Measurements from ENCODE around the gene NTRK2. TPM values are rescaled to one million over a fixed set of nuclear protein-coding genes. Genes with fewer than 3 reads are reported as not detected.

Gene NTRK2
- total RNA-seq, 2 experiments from 2014 or later: 0.02 to 0.05 TPM

DNA sequence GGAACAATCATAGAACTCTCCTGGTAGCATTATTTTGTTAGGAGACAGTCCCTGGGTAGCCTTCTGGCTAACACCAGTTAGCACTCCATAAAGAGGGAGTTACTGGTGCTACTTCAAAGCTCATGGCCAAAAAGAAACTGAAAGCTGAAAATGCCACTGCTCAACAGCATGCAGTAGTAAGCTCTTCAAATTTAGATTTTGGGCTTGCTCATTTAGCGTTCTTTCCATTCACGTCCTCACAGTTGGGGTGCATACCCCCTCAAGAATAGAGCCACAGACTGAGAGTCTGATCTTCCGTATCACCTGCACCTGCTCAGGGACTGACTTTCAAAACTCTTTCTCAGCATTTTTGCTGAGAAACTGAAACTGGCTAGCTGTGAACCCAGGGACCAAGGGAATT lies 24.7 kb downstream of the NTRK2 start:
- Mint-ChIP-seq H3K27me3 (ENCODE audit: low read depth) (peaks cover 4% of the 10 kb centered on the region), H3K9me3 (no peaks in the 10 kb centered on the region), H3K27ac (no peak overlapping the region), H3K4me3 (no peak overlapping the region), H3K36me3 (ENCODE audit: low read depth) (no peaks in the 10 kb centered on the region), H3K4me1 (ENCODE audit: low read depth) (no peaks in the 10 kb centered on the region)
- CTCF ChIA-PET: interaction anchor here (0.6 to 0.7 kb wide), 2 partner anchors 40 to 47 kb away, joined by 3 to 6 read pairs; no protein-coding TSS in a partner anchor
- no peak for DNase-seq
- intact Hi-C loops (cut with micrococcal nuclease): loop anchor here (10.0 kb wide), 1 partner anchor 731 kb away; no protein-coding TSS in a partner anchor

DNA sequence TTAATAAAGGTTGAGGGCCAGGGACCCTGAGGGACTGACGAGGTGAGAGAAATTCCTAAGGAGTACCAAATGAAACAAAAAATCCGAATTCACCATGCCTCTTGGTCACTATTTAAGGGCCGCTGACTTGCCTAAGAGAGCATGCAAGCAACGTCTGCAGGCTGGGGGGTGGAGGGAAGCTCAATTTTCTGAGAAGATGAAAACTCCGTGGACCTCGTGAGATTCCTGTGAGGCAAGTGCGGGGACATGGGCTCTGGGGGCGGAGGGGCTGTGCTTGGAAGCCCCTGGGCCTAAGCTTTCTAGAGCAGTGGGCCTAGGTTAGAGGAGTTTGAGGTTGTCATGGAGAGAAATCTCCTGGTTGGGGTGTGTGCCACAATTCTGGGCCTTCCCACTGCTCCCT lies 27.5 kb downstream of the NTRK2 start:
- Mint-ChIP-seq H3K4me1 (ENCODE audit: low read depth) (no peaks in the 10 kb centered on the region), H3K9me3 (no peaks in the 10 kb centered on the region), H3K27ac (no peak overlapping the region), H3K4me3 (no peak overlapping the region), H3K36me3 (ENCODE audit: low read depth) (no peaks in the 10 kb centered on the region), H3K27me3 (ENCODE audit: low read depth) (peaks cover 10% of the 10 kb centered on the region)
- DNase-seq: no peak
- intact Hi-C loops (cut with micrococcal nuclease): loop anchor here (2.0 to 10.0 kb wide), 3 partner anchors 85 to 728 kb away; no protein-coding TSS in a partner anchor
- CTCF ChIA-PET: no interaction called here

DNA sequence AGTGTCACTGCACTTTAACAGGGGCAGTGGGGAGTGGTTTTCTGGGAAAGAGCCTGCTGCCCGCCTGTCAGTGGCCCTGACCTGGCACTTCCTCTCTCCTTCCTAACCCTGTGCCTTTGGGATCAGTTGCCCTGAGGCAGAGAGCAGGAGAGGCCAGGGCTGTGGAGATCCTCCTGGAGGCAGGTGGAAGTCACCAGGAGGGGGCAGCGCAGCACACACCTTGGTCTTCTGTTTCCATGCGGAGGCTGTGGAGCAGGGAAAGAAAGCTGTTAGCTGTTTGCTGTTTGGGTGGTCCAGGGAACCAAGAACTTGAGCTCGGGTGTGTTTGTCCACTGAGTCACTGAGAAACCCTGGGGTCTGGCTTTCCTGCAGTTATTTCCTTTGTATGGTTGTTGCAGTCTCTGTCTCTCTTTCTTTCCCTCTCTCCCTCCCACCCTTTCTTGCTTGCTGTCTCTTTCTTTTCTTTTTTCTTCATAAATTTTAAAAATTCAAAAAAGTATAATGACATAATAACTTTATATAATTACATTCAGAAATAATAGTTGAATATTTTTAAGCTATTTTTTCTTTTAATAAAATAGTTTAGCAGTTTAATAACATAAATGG lies 28.1 kb downstream of the NTRK2 start:
- Mint-ChIP-seq H3K4me1 (ENCODE audit: low read depth) (no peaks in the 10 kb centered on the region), H3K9me3 (no peaks in the 10 kb centered on the region), H3K27ac (no peak overlapping the region), H3K27me3 (ENCODE audit: low read depth) (peaks cover 10% of the 10 kb centered on the region), H3K4me3 (no peak overlapping the region), H3K36me3 (ENCODE audit: low read depth) (no peaks in the 10 kb centered on the region)
- CTCF ChIA-PET: interaction anchor here (0.6 to 0.8 kb wide), 2 partner anchors 83 to 292 kb away, joined by 3 to 5 read pairs; no protein-coding TSS in a partner anchor
- DNase-seq: peak; percentile 61
- intact Hi-C loops (cut with micrococcal nuclease): loop anchor here (2.0 to 10.0 kb wide), 3 partner anchors 85 to 727 kb away; no protein-coding TSS in a partner anchor

DNA sequence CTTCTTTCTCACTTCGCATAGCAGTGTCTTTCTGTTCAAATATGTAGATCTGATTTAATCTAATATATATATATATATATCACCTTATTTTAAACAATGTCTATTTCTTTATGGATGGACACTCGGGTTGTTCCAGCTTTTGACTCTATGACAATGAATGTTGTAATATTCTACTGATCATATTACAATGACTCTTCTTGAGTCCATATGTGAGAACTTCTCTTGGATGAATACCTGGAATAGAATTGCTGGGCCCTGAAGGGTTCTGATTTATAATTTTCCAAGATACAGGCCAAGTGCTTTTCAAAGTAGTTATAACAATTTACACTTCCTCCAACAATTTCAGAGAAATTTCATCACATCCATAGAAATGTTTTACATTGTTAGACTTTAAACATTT lies 28.8 kb downstream of the NTRK2 start:
- H3K36me3 Mint-ChIP-seq (ENCODE audit: low read depth): no peaks in the 10 kb centered on the region
- DNase-seq: no peak
- no peaks in the 10 kb centered on the region for H3K9me3 Mint-ChIP-seq
- H3K4me1 Mint-ChIP-seq (ENCODE audit: low read depth): no peaks in the 10 kb centered on the region
- H3K27me3 Mint-ChIP-seq (ENCODE audit: low read depth): peaks cover 10% of the 10 kb centered on the region
- H3K4me3 Mint-ChIP-seq: no peak overlapping the region
- no peak overlapping the region for H3K27ac Mint-ChIP-seq
- intact Hi-C loops (cut with micrococcal nuclease): loop anchor here (5.0 to 10.0 kb wide), 2 partner anchors 84 to 726 kb away; no protein-coding TSS in a partner anchor
- CTCF ChIA-PET: interaction anchor here (0.6 kb wide), 1 partner anchor 297 kb away, joined by 3 read pairs; no protein-coding TSS in a partner anchor

DNA sequence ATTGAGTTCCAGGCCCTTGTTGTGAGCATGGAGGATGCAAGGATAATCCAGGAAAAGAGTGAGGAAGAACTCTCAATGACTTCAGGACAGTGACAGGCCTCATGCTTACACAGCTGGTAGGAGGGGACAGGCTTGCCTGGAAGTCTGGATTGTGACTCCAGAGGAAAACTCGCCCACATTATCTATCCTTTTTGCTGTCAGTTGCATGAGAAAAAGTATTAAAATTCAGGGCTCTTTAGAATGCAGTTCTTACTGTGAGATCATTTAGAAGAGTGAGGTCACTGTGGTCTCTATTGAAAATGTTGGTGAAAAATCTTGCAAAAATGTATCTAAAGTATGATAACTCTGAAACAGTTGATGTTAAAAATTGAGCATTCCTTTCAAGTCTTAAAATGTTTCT lies 30.5 kb downstream of the NTRK2 start:
- Mint-ChIP-seq H3K27me3 (ENCODE audit: low read depth) (peaks cover 10% of the 10 kb centered on the region), H3K36me3 (ENCODE audit: low read depth) (no peaks in the 10 kb centered on the region), H3K4me3 (no peak overlapping the region), H3K9me3 (no peaks in the 10 kb centered on the region), H3K4me1 (ENCODE audit: low read depth) (no peaks in the 10 kb centered on the region), H3K27ac (no peak overlapping the region)
- DNase-seq: no peak
- CTCF ChIA-PET: no interaction called here
- intact Hi-C loops (cut with micrococcal nuclease): loop anchor here (5.0 to 10.0 kb wide), 2 partner anchors 82 to 725 kb away; no protein-coding TSS in a partner anchor

DNA sequence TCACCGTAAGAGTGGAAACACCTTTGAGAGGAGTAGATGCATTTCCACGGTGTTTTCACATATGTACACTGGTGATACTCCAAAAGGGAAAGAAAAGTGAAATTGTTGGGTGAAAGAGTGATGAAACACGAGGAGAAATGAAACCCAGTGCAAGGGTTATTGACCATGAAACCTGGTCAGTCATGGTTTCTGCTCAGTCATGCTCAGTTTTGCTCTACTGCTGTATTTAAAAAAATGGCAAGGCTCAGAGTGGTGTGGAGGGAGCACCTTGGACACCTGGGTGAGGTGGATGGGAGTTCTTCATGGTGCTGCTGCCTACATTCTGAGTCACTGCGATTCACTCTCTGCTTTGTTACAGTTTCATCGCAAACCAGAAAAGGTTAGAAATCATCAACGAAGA lies 32.3 kb downstream of the NTRK2 start:
- intact Hi-C loops (cut with micrococcal nuclease): no loop called here
- CTCF ChIA-PET: no interaction called here
- H3K27ac Mint-ChIP-seq: no peak overlapping the region

DNA sequence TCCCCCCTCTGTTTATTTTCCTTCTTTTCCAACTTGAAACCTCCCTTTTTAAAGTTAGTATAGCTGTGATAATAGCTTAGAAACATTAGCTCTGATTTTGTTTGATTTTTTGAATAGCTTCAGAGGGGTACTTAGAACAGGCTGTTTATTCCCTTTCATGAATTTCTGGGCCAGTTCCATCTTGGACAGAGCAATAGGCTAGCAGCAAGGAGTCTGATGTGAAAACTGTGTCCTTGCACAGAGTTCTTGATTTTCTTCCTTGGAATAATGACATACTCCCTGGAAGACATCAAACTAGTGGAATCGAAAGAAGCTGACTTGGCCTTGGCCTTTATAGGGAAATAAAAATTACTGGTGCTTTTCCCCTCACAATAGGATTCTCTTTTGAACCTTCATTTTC lies 32.9 kb downstream of the NTRK2 start:
- H3K27me3 Mint-ChIP-seq (ENCODE audit: low read depth): peaks cover 11% of the 10 kb centered on the region
- H3K9me3 Mint-ChIP-seq: no peaks in the 10 kb centered on the region
- H3K27ac Mint-ChIP-seq: no peak overlapping the region
- DNase-seq: no peak
- CTCF ChIA-PET: no interaction called here
- H3K4me3 Mint-ChIP-seq: no peak overlapping the region
- no peaks in the 10 kb centered on the region for H3K4me1 Mint-ChIP-seq (ENCODE audit: low read depth)
- H3K36me3 Mint-ChIP-seq (ENCODE audit: low read depth): no peaks in the 10 kb centered on the region
- intact Hi-C loops (cut with micrococcal nuclease): no loop called here

More for the DNA sequence above, 32.3 kb downstream of the NTRK2 start:
- H3K4me1 Mint-ChIP-seq (ENCODE audit: low read depth): no peaks in the 10 kb centered on the region
- H3K36me3 Mint-ChIP-seq (ENCODE audit: low read depth): no peaks in the 10 kb centered on the region
- peaks cover 12% of the 10 kb centered on the region for H3K27me3 Mint-ChIP-seq (ENCODE audit: low read depth)
- H3K4me3 Mint-ChIP-seq: no peak overlapping the region
- H3K9me3 Mint-ChIP-seq: no peaks in the 10 kb centered on the region
- DNase-seq: no peak

DNA sequence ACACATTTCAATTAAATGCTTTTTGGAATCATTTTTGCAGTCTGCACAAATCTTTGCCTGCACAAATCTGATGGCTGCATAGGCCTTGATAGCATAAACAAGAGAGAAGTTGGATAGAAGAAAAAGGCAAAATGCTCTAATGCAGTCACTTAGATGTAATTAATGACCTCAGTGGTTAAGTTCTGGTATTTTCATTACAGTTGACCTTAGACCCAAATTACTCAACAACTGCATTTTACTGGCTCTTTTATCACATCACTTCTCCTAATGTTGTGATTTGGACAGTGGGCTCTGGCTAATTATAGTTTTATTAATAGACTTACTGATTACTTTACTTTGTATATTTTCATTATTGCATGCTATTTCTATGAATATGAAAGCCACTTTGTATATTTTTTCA lies 34.3 kb downstream of the NTRK2 start:
- CTCF ChIA-PET: no interaction called here
- Mint-ChIP-seq H3K4me3 (no peak overlapping the region), H3K27me3 (ENCODE audit: low read depth) (peaks cover 15% of the 10 kb centered on the region), H3K27ac (no peak overlapping the region), H3K9me3 (no peaks in the 10 kb centered on the region), H3K36me3 (ENCODE audit: low read depth) (no peaks in the 10 kb centered on the region), H3K4me1 (ENCODE audit: low read depth) (no peaks in the 10 kb centered on the region)
- intact Hi-C loops (cut with micrococcal nuclease): no loop called here
- no peak for DNase-seq

DNA sequence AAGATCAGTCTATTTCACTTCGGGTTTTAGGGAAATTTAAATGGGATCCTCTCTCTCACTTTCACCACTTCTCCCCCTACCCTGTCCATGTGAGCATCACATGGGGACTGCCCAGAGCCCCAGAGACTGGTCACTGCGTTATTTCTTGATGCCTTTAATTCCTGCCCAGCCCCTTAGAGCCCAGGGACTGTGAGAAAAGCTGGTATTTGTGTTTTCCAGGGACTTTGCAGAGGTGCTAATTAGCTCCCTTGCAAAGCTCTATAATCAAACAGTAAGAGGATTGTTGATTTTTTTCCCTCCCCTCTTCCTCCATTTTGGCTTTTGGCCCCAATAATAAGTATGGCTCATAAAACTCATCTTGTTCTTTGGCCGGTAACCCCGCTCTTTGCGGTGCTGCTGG lies 35.6 kb downstream of the NTRK2 start:
- H3K27ac Mint-ChIP-seq: no peak overlapping the region
- H3K4me3 Mint-ChIP-seq: no peak overlapping the region
- intact Hi-C loops (cut with micrococcal nuclease): no loop called here
- H3K9me3 Mint-ChIP-seq: no peaks in the 10 kb centered on the region
- H3K36me3 Mint-ChIP-seq (ENCODE audit: low read depth): no peaks in the 10 kb centered on the region
- peaks cover 13% of the 10 kb centered on the region for H3K27me3 Mint-ChIP-seq (ENCODE audit: low read depth)
- no peak for DNase-seq
- CTCF ChIA-PET: no interaction called here
- H3K4me1 Mint-ChIP-seq (ENCODE audit: low read depth): no peaks in the 10 kb centered on the region

DNA sequence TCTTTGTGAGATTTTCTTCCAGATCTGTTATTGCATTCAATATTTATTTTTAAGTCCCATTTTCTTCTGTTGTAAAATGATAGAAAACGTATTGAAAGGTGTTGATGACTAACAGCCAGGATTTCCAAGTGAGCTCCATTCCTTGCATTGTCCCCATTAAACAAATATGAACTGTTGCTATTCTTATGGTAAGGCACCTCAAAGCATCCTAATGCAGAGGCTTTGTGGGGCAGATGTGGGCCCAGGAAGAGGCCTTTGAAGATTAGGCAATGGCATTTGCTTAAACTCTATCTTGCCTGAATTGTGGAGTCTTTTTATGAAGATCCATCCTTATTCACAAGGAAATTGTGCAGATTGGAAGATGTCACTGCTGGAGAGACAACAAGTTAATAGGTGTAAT lies 38.9 kb downstream of the NTRK2 start:
- DNase-seq: no peak
- Mint-ChIP-seq H3K36me3 (ENCODE audit: low read depth) (no peaks in the 10 kb centered on the region), H3K4me3 (no peak overlapping the region), H3K27me3 (ENCODE audit: low read depth) (peaks cover 9% of the 10 kb centered on the region), H3K9me3 (no peaks in the 10 kb centered on the region), H3K4me1 (ENCODE audit: low read depth) (no peaks in the 10 kb centered on the region), H3K27ac (no peak overlapping the region)
- intact Hi-C loops (cut with micrococcal nuclease): no loop called here
- CTCF ChIA-PET: no interaction called here

DNA sequence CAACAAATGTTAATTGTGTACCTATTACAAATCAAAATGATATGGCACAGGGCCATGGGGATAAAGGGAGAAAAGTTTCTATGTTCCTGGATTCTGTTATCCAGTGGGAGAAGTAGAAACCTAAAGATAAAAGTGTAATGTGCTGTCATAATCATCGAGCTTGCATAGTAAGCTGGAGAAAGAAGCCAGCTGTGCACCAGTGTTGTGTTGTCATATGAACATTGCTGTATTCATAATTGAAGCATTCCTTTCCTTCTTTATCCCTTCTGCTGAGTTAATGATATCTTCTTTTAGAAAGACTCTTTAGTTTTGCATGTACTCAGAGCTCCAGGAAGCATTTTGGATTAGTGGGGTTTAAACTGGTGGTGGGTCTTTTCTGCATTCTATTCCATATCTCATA lies 39.5 kb downstream of the NTRK2 start:
- H3K36me3 Mint-ChIP-seq (ENCODE audit: low read depth): no peaks in the 10 kb centered on the region
- intact Hi-C loops (cut with micrococcal nuclease): no loop called here
- CTCF ChIA-PET: no interaction called here
- DNase-seq: no peak
- H3K9me3 Mint-ChIP-seq: no peaks in the 10 kb centered on the region
- peaks cover 9% of the 10 kb centered on the region for H3K27me3 Mint-ChIP-seq (ENCODE audit: low read depth)
- no peak overlapping the region for H3K27ac Mint-ChIP-seq
- H3K4me1 Mint-ChIP-seq (ENCODE audit: low read depth): no peaks in the 10 kb centered on the region
- no peak overlapping the region for H3K4me3 Mint-ChIP-seq

DNA sequence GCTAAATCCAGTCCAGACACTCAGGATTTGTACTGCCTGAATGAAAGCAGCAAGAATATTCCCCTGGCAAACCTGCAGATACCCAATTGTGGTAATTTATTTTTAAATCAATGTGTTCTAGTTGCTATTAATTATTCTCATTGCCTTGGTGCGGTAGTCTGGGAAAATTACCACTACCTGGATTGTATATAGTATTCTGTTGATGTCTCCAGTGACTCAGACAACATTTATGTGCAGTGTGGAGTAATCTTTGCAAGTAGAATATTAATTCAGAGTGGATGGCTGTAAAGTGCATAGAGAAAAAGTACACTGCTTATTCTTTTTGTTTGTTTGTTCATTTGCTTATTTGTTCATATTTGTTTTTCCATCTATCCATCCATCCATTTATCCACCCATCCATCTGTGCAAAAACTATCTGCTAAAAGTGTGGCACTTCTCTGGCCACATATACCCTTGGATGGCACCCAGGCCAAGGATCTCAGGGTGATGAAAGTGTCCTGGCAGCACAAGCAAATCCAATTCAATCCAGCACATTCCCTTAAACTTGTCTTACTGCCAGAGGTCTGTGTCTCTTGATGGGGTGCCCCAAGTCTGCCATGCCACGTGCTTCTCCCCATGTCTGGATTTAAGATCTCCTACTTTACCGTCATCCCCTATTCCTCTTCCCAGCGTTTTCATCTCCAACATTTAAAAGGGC lies 41.3 kb downstream of the NTRK2 start:
- Mint-ChIP-seq H3K9me3 (no peaks in the 10 kb centered on the region), H3K36me3 (ENCODE audit: low read depth) (no peaks in the 10 kb centered on the region), H3K27ac (no peak overlapping the region), H3K27me3 (ENCODE audit: low read depth) (peaks cover 9% of the 10 kb centered on the region), H3K4me3 (no peak overlapping the region), H3K4me1 (ENCODE audit: low read depth) (no peaks in the 10 kb centered on the region)
- CTCF ChIA-PET: no interaction called here
- DNase-seq: no peak
- intact Hi-C loops (cut with micrococcal nuclease): no loop called here

DNA sequence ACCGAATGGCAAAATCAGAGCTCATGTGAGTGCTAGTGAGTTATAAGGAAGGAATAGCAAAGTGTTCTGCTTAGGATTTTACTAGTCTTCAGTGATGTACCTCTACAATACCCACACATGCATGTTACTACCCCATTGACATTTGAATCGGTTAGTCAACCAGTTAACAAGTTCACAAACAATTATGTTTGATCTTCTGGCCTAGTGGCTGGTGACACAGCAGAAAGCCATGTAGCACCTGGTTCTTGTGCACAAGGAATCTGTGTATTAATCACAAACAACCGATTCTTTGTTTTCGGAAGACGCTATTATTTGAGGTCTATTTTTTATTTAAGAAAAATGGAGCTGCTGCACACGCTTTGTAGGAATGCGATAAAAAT lies 41.9 kb downstream of the NTRK2 start:
- Mint-ChIP-seq H3K4me1 (ENCODE audit: low read depth) (no peaks in the 10 kb centered on the region), H3K4me3 (no peak overlapping the region), H3K36me3 (ENCODE audit: low read depth) (no peaks in the 10 kb centered on the region), H3K27me3 (ENCODE audit: low read depth) (peaks cover 6% of the 10 kb centered on the region), H3K9me3 (no peaks in the 10 kb centered on the region), H3K27ac (no peak overlapping the region)
- no peak for DNase-seq
- intact Hi-C loops (cut with micrococcal nuclease): no loop called here
- CTCF ChIA-PET: no interaction called here
